ENCODE measurements around the gene NR2C1. TPM values are rescaled to one million over a fixed set of nuclear protein-coding genes. Genes with fewer than 3 reads are reported as not detected.

NR2C1 gene
- total and polyA plus RNA-seq, 9 of the 15 experiments (the other 6 are each of a cell fraction or from before 2014, with no cell fraction given), result 8.5 to 42.4 (median 35.6) TPM

DNA sequence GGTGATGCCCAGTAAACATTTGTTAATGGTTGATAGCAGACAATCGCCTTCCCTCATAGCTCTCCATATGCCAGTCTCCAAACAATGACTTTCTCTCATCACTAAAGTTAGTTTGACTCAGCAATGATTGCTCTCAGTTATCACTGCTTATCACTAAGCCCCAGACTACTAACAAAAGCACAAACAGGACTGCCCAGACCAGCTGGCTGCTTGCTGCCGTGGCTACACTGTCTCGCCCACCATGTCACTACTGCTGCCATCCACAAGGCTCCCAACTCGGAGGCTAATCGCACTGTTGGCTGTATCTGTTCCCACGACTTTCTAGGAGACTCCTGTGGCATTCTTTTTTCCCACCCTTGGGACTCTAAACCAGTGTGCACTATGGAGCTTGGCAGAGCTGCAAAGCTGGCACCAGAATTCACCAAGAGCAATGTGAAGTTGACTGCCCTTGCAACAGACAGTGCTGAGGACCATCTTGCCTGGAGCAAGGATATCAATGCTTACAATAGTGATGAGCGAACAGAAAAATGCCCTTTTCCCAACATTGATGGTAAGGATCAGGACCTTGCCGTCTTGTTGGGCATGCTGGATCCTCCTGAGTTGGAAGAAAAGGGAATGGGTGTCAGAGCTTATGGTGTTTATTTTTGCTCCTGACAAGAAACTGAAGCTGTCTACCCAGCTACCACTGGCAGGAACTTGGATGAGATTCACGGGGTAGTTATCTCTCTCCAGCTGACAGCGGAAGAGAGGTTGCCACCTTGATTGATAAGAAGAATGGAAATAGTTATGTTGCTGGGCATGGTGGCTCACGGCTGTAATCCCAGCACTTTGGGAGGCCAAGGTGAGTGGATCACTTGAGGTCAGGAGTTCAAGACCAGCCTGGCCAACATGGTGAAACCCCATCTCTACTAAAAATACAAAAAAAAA is 27.1 kb upstream of the NR2C1 start:
- peaks cover 19% of the 10 kb centered on the region; the same call in 1 of the 3 replicates for H3K36me3 ChIP-seq (ENCODE audit: control insufficient read depth, insufficient read depth, low read length)
- no peaks in the 10 kb centered on the region for H3K27me3 ChIP-seq (ENCODE audit: control insufficient read depth in 2 of 2, insufficient read depth in 2 of 2, low read length in 2 of 2)
- no peak overlapping the region for H3K4me3 ChIP-seq
- no peak overlapping the region for H3K4me2 ChIP-seq (ENCODE audit: insufficient read depth, low read length)
- FAIRE-seq (peak; percentile 72), DNase-seq (ENCODE audit: extremely low read depth in 1 of 4, low spot score in 3 of 4) (peak; percentile 44 to 55 (median 53)), ATAC-seq (peak; percentile 78)
- no TSS peak for BruUV-seq (replicated peaks)
- WGBS (ENCODE audit: insufficient coverage, low coverage, missing lambda C conversion rate), result 36% methylated on average over 11 of the region's 11 CpGs
- intact Hi-C loops (cut with micrococcal nuclease), result no loop called here
- ChIA-PET POLR2A (interaction anchor here (0.6 to 1.4 kb wide), 4 partner anchors 10 to 188 kb away, joined by 3 to 6 read pairs (median 4); no protein-coding TSS in a partner anchor), CTCF (ENCODE audit: low intra/inter-chr PET ratio) (no interaction called here)
- H3K9me1 ChIP-seq (ENCODE audit: control insufficient read depth, insufficient read depth, low read length), result peaks cover 4% of the 10 kb centered on the region
- H3K4me1 ChIP-seq (replicated peaks in 1 of 2; ENCODE audit: control insufficient read depth in 2 of 2, insufficient read depth in 2 of 2, low read length in 2 of 2), result peaks cover 0 to 9% of the 10 kb centered on the region in 2 experiments; a peak in 3 of 5 replicates
- 0 out of 4 replicates have a peak overlapping the region, but pooled peaks of 1 of the 2 experiments have one; percentile 38 for H3K9ac ChIP-seq (ENCODE audit: insufficient read depth in 1 of 2, low read depth in 2 of 2, low read length in 2 of 2)
- H4K20me1 ChIP-seq (replicated peaks; ENCODE audit: control insufficient read depth, insufficient read depth, low read length), result peaks cover 7% of the 10 kb centered on the region
- in situ Hi-C loops (cut with MboI), result loop anchor here (10.0 kb wide), 1 partner anchor 234 kb away; no protein-coding TSS in a partner anchor
- no peak overlapping the region for H2AFZ ChIP-seq (ENCODE audit: low read depth, low read length)
- H3K27ac ChIP-seq (ENCODE audit: extremely low read depth, low read depth, low read length), result no peak overlapping the region
- no peaks in the 10 kb centered on the region for H3K9me3 ChIP-seq (replicated peaks; ENCODE audit: control insufficient read depth, insufficient read depth, low read depth, low read length)
- no peaks in the 10 kb centered on the region for H3K79me2 ChIP-seq (ENCODE audit: control insufficient read depth, insufficient read depth, low read length)
- TF ChIP-seq ZSCAN29 (IDR thresholded peaks at IDR 0.05), result peak; percentile 65; the same call in 1 of the 2 replicates
- TF ChIP-seq, protein P1, sequence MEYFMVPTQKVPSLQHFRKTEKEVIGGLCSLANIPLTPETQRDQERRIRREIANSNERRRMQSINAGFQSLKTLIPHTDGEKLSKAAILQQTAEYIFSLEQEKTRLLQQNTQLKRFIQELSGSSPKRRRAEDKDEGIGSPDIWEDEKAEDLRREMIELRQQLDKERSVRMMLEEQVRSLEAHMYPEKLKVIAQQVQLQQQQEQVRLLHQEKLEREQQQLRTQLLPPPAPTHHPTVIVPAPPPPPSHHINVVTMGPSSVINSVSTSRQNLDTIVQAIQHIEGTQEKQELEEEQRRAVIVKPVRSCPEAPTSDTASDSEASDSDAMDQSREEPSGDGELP (CRISPR knock-in tag; IDR thresholded peaks at IDR 0.05; ENCODE audit: borderline replicate concordance), result peak; percentile 94
- TF ChIP-seq EP300 (IDR thresholded peaks at IDR 0.05; ENCODE audit: low read length), result peak; percentile 55; the same call in 1 of the 2 replicates
- TF ChIP-seq MEIS2 (IDR thresholded peaks at IDR 0.05; ENCODE audit: partially characterized antibody), result peak; percentile 47
- TF ChIP-seq CSDE1 (IDR thresholded peaks at IDR 0.05), result no peak
- TF ChIP-seq MBD2 (IDR thresholded peaks at IDR 0.05; ENCODE audit: borderline replicate concordance, low read depth), result 0 out of 2 replicates have a peak, but pooled peaks have one; percentile 23
- no peak for TF ChIP-seq RBFOX2 (IDR thresholded peaks at IDR 0.05; ENCODE audit: low read depth, low read length)
- 0 out of 2 replicates have a peak, but pooled peaks have one; percentile 1 for TF ChIP-seq CREB1 (IDR thresholded peaks at IDR 0.05)
- TF ChIP-seq CREB1 (CRISPR knock-in tag; IDR thresholded peaks at IDR 0.05), result no peak
- peak; percentile 68; the same call in 1 of the 2 replicates for TF ChIP-seq SMARCA4 (IDR thresholded peaks at IDR 0.05)
- TF ChIP-seq SOX6 (IDR thresholded peaks at IDR 0.05), result peak; percentile 92
- peak in 1 of 2 experiments; percentile 83; a peak in 2 of 4 replicates for TF ChIP-seq HDAC1 (IDR thresholded peaks at IDR 0.05)
- peak; percentile 58; the same call in 1 of the 2 replicates for TF ChIP-seq NFIC (IDR thresholded peaks at IDR 0.05)
- TF ChIP-seq GTF2F1 (IDR thresholded peaks at IDR 0.05; ENCODE audit: low read depth, low read length), result no peak
- TF ChIP-seq TCF7 (IDR thresholded peaks at IDR 0.05; ENCODE audit: borderline replicate concordance), result no peak
- peak; percentile 55; the same call in 1 of the 2 replicates for TF ChIP-seq MTA2 (IDR thresholded peaks at IDR 0.05; ENCODE audit: low read depth)
- TF ChIP-seq, protein P2, sequence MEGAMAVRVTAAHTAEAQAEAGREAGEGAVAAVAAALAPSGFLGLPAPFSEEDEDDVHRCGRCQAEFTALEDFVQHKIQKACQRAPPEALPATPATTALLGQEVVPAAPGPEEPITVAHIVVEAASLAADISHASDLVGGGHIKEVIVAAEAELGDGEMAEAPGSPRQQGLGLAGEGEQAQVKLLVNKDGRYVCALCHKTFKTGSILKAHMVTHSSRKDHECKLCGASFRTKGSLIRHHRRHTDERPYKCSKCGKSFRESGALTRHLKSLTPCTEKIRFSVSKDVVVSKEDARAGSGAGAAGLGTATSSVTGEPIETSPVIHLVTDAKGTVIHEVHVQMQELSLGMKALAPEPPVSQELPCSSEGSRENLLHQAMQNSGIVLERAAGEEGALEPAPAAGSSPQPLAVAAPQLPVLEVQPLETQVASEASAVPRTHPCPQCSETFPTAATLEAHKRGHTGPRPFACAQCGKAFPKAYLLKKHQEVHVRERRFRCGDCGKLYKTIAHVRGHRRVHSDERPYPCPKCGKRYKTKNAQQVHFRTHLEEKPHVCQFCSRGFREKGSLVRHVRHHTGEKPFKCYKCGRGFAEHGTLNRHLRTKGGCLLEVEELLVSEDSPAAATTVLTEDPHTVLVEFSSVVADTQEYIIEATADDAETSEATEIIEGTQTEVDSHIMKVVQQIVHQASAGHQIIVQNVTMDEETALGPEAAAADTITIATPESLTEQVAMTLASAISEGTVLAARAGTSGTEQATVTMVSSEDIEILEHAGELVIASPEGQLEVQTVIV (CRISPR knock-in tag; IDR thresholded peaks at IDR 0.05; ENCODE audit: borderline replicate concordance), result no peak
- peak; percentile 34; the same call in 1 of the 2 replicates for TF ChIP-seq JUND (IDR thresholded peaks at IDR 0.05; ENCODE audit: borderline replicate concordance, low read depth, low read length)
- TF ChIP-seq JUND (tag; IDR thresholded peaks at IDR 0.05; ENCODE audit: borderline replicate concordance, low read depth, low read length), result no peak; the same call in 2 of the 3 replicates
- TF ChIP-seq NFE2 (IDR thresholded peaks at IDR 0.05; ENCODE audit: low read depth), result peak; percentile 58; the same call in 1 of the 2 replicates
- TF ChIP-seq NCOR1 (IDR thresholded peaks at IDR 0.05), result peak; percentile 81

Measured in K562 (cell line).